ENCODE results near the gene LY6G5B.

LY6G5B gene

GRCh38 chr6:31681135-31681671, 11.4 kb downstream of the LY6G5B start:
- H3K4me3 ChIP-seq (ENCODE audit: low read length), result peak overlapping the region; percentile 26; the same call in 1 of the 2 replicates
- H3K27ac ChIP-seq (ENCODE audit: low read length), result no peak overlapping the region
- no peaks in the 10 kb centered on the region for H3K9me3 ChIP-seq (ENCODE audit: control insufficient read depth, insufficient read depth, low read length)
- WGBS (ENCODE audit: insufficient coverage, insufficient read length), result no CpG with 5 or more reads among the region's 40 CpGs
- no peak for DNase-seq (ENCODE audit: low read depth, low spot score)
- H3K36me3 ChIP-seq (ENCODE audit: control insufficient read depth, insufficient read depth, low read length), result no peaks in the 10 kb centered on the region
- H3K4me1 ChIP-seq (ENCODE audit: control insufficient read depth, insufficient read depth, low read length), result peaks cover 1% of the 10 kb centered on the region; the same call in 1 of the 2 replicates
- H3K27me3 ChIP-seq (ENCODE audit: control insufficient read depth, insufficient read depth, low read length), result peaks cover 2% of the 10 kb centered on the region; the same call in 1 of the 2 replicates

GRCh38 chr6:31683591-31683990, 13.8 kb downstream of the LY6G5B start:
- Histone ChIP-seq H3K27me3 (ENCODE audit: control insufficient read depth, insufficient read depth, low read length) (peaks cover 2% of the 10 kb centered on the region; the same call in 1 of the 2 replicates), H3K36me3 (ENCODE audit: control insufficient read depth, insufficient read depth, low read length) (peaks cover 10% of the 10 kb centered on the region; the same call in 1 of the 2 replicates), H3K4me3 (ENCODE audit: low read length) (peak overlapping the region; percentile 16; the same call in 1 of the 2 replicates), H3K4me1 (ENCODE audit: control insufficient read depth, insufficient read depth, low read length) (peaks cover 1% of the 10 kb centered on the region; the same call in 1 of the 2 replicates), H3K9me3 (ENCODE audit: control insufficient read depth, insufficient read depth, low read length) (no peaks in the 10 kb centered on the region), H3K27ac (ENCODE audit: low read length) (no peak overlapping the region)
- DNase-seq (ENCODE audit: low read depth, low spot score), result no peak
- WGBS (ENCODE audit: insufficient coverage, insufficient read length), result no CpG with 5 or more reads among the region's 13 CpGs

- no peak for DNase-seq (ENCODE audit: low read depth, low spot score)
- no CpG with 5 or more reads among the region's 5 CpGs for WGBS (ENCODE audit: insufficient coverage, insufficient read length)
- peaks cover 1% of the 10 kb centered on the region; the same call in 1 of the 2 replicates for H3K27me3 ChIP-seq (ENCODE audit: control insufficient read depth, insufficient read depth, low read length)
- H3K4me3 ChIP-seq (ENCODE audit: low read length), result no peak overlapping the region
- no peak overlapping the region for H3K27ac ChIP-seq (ENCODE audit: low read length)
- peaks cover 1% of the 10 kb centered on the region; the same call in 1 of the 2 replicates for H3K4me1 ChIP-seq (ENCODE audit: control insufficient read depth, insufficient read depth, low read length)
- H3K9me3 ChIP-seq (ENCODE audit: control insufficient read depth, insufficient read depth, low read length), result no peaks in the 10 kb centered on the region
- H3K36me3 ChIP-seq (ENCODE audit: control insufficient read depth, insufficient read depth, low read length), result peaks cover 13% of the 10 kb centered on the region
Observed at GRCh38 chr6:31686483-31686882, 16.7 kb downstream of the LY6G5B start.

- H3K27me3 ChIP-seq (ENCODE audit: control insufficient read depth, insufficient read depth, low read length), result no peaks in the 10 kb centered on the region
- peaks cover 1% of the 10 kb centered on the region; the same call in 1 of the 2 replicates for H3K4me1 ChIP-seq (ENCODE audit: control insufficient read depth, insufficient read depth, low read length)
- no CpG with 5 or more reads among the region's 8 CpGs for WGBS (ENCODE audit: insufficient coverage, insufficient read length)
- H3K36me3 ChIP-seq (ENCODE audit: control insufficient read depth, insufficient read depth, low read length), result peaks cover 13% of the 10 kb centered on the region
- H3K27ac ChIP-seq (ENCODE audit: low read length), result no peak overlapping the region
- no peak for DNase-seq (ENCODE audit: low read depth, low spot score)
- H3K9me3 ChIP-seq (ENCODE audit: control insufficient read depth, insufficient read depth, low read length), result no peaks in the 10 kb centered on the region
- H3K4me3 ChIP-seq (ENCODE audit: low read length), result no peak overlapping the region
Observed at GRCh38 chr6:31687321-31687720, 17.5 kb downstream of the LY6G5B start.

DNA sequence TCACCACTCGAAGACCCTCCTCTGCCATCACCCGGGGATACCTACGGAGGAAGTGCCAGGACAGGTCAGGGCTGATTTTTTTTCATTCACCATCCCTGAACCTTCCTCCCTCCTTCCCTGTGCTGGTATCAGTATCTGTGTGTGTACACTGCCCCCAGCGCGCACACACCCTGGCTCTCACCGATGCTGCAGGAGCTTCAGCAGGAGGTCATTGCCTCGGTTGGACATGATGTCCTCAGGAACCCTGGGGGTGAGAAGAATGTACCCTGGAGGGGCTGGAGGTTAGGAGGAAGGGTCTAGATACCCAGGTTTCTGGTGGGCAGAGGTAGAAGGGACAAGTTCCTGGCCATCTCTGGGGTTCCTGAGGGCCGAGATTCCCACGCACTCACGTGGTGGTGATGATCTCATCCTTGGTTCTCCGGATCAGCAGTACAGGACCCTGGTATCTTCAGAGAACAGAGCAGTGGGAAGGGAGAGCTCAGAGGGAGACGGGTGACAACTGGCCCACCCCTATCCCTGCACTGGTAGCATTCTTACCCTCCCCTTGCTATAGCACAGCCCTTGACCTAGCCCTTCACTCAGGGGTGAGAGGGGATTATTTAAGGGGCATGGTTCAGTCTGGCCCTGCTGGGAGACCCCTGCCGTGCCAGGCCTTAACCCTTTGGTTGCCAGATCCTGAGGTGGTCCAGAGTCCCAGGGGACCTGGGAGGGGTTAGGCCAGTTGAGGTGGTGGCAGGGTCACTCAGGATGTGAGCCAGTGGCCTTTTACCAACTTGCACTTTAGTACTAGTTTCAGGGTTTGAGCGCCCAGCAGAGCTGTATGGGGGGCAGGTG, 18.3 kb downstream of the LY6G5B start:
- no peak for DNase-seq (ENCODE audit: low read depth, low spot score)
- H3K4me1 ChIP-seq (ENCODE audit: control insufficient read depth, insufficient read depth, low read length), result peaks cover 1% of the 10 kb centered on the region; the same call in 1 of the 2 replicates
- no peaks in the 10 kb centered on the region for H3K9me3 ChIP-seq (ENCODE audit: control insufficient read depth, insufficient read depth, low read length)
- H3K36me3 ChIP-seq (ENCODE audit: control insufficient read depth, insufficient read depth, low read length), result peaks cover 13% of the 10 kb centered on the region
- no peak overlapping the region for H3K27ac ChIP-seq (ENCODE audit: low read length)
- WGBS (ENCODE audit: insufficient coverage, insufficient read length), result no CpG with 5 or more reads among the region's 14 CpGs
- no peak overlapping the region for H3K4me3 ChIP-seq (ENCODE audit: low read length)
- no peaks in the 10 kb centered on the region for H3K27me3 ChIP-seq (ENCODE audit: control insufficient read depth, insufficient read depth, low read length)

DNA sequence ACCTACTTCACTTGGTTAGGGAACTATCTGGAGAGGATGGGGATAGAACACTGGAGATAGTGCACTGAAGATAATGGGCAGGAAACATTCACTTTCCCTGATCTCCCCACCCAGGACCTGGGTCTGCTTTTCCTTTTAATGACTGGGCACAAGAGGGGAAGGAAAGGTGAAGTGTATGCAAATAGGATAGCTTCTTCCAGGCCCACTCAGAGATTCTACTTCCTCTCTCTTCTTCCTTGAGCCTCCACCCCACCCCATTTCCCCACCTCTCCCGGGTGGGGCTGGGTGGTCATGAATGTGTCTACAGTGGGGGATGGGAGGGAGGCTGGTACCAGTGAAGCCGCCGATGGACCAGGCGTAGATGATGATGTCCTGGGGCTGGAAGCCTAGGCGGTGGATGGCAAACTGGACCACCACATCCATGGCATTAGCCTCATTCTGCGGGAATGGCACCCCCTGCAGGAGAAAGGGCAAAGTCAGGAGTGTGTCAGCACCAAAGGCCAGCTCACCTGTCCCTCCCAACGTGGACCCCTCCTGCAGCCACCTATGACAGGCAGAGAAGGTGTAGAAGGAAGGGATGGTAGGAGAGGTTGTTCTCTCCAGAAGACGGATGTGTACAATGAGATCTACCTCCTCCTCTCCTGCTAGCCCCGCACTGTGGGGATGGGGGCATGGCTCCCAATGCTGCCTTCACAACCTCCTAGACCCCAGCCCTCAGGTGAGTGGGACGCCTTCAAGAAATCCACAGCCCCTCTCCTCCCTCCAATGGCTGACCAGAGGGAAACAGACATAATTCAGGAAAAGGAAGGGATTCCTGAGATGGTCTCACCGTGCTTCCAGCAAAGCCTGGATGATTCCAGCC, 19.7 kb downstream of the LY6G5B start:
- DNase-seq (ENCODE audit: low read depth, low spot score), result no peak
- H3K36me3 ChIP-seq (ENCODE audit: control insufficient read depth, insufficient read depth, low read length), result peaks cover 13% of the 10 kb centered on the region

GRCh38 chr6:31690231-31691077, 20.7 kb downstream of the LY6G5B start:
- no CpG with 5 or more reads among the region's 10 CpGs for WGBS (ENCODE audit: insufficient coverage, insufficient read length)
- H3K27me3 ChIP-seq (ENCODE audit: control insufficient read depth, insufficient read depth, low read length), result no peaks in the 10 kb centered on the region
- no peak for DNase-seq (ENCODE audit: low read depth, low spot score)
- peaks cover 13% of the 10 kb centered on the region for H3K36me3 ChIP-seq (ENCODE audit: control insufficient read depth, insufficient read depth, low read length)
- H3K9me3 ChIP-seq (ENCODE audit: control insufficient read depth, insufficient read depth, low read length), result no peaks in the 10 kb centered on the region
- H3K27ac ChIP-seq (ENCODE audit: low read length), result no peak overlapping the region
- H3K4me3 ChIP-seq (ENCODE audit: low read length), result no peak overlapping the region
- no peaks in the 10 kb centered on the region for H3K4me1 ChIP-seq (ENCODE audit: control insufficient read depth, insufficient read depth, low read length)

More for the DNA sequence above, 19.7 kb downstream of the LY6G5B start:
- no peaks in the 10 kb centered on the region for H3K4me1 ChIP-seq (ENCODE audit: control insufficient read depth, insufficient read depth, low read length)
- no peak overlapping the region for H3K4me3 ChIP-seq (ENCODE audit: low read length)
- H3K9me3 ChIP-seq (ENCODE audit: control insufficient read depth, insufficient read depth, low read length), result no peaks in the 10 kb centered on the region
- WGBS (ENCODE audit: insufficient coverage, insufficient read length), result no CpG with 5 or more reads among the region's 11 CpGs
- no peak overlapping the region for H3K27ac ChIP-seq (ENCODE audit: low read length)
- no peaks in the 10 kb centered on the region for H3K27me3 ChIP-seq (ENCODE audit: control insufficient read depth, insufficient read depth, low read length)

- no peaks in the 10 kb centered on the region for H3K9me3 ChIP-seq (ENCODE audit: control insufficient read depth, insufficient read depth, low read length)
- no peak overlapping the region for H3K27ac ChIP-seq (ENCODE audit: low read length)
- H3K4me3 ChIP-seq (ENCODE audit: low read length), result no peak overlapping the region
- WGBS (ENCODE audit: insufficient coverage, insufficient read length), result no CpG with 5 or more reads among the region's 6 CpGs
- DNase-seq (ENCODE audit: low read depth, low spot score), result no peak
- peaks cover 13% of the 10 kb centered on the region for H3K36me3 ChIP-seq (ENCODE audit: control insufficient read depth, insufficient read depth, low read length)
- H3K27me3 ChIP-seq (ENCODE audit: control insufficient read depth, insufficient read depth, low read length), result no peaks in the 10 kb centered on the region
- no peaks in the 10 kb centered on the region for H3K4me1 ChIP-seq (ENCODE audit: control insufficient read depth, insufficient read depth, low read length)
Observed at GRCh38 chr6:31691078-31691463, 21.3 kb downstream of the LY6G5B start.

DNA sequence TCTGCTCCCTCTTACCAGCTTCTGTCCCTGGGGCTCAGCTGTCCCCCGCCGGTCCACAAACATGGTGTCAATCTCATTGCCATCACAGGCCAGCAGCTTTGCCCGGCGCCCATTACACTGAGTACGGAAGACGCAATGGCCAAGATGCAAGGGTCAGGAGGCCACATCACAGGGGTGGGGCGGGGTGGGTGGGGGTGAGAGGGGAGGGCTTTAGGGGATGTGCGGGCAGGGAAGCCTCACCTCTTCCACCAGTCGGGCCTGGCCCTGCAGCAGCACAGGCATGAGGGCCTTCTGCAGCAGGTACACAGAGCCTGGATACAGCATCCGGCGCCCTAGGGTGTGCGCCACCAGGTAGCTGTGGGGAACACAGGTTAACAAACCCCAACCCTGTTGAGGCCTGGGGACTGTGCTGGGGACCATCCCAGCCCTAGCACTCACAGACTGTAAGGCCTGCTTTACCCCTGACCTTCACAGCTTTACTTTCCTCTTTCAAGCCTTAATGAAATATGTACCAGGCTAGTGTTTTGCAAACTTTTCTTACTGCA, 21.9 kb downstream of the LY6G5B start:
- Histone ChIP-seq H3K27me3 (ENCODE audit: control insufficient read depth, insufficient read depth, low read length) (no peaks in the 10 kb centered on the region), H3K4me3 (ENCODE audit: low read length) (no peak overlapping the region), H3K27ac (ENCODE audit: low read length) (no peak overlapping the region), H3K4me1 (ENCODE audit: control insufficient read depth, insufficient read depth, low read length) (no peaks in the 10 kb centered on the region), H3K9me3 (ENCODE audit: control insufficient read depth, insufficient read depth, low read length) (no peaks in the 10 kb centered on the region), H3K36me3 (ENCODE audit: control insufficient read depth, insufficient read depth, low read length) (peaks cover 13% of the 10 kb centered on the region)
- no peak for DNase-seq (ENCODE audit: low read depth, low spot score)
- WGBS (ENCODE audit: insufficient coverage, insufficient read length), result no CpG with 5 or more reads among the region's 12 CpGs

Data from iPS DF 6.9 (cell line).